Endothelial cell of umbilical vein (primary cell): ENCODE results near the gene TUBGCP3. TPM values are rescaled to one million over a fixed set of nuclear protein-coding genes. Genes with fewer than 3 reads are reported as not detected.

Experiments
- BruUV-seq: library from RNA; stranded (reverse); fragments of 400-500 nt; replicated peaks from 2 replicates; lab custom pipeline; 2021; lab: Mats Ljungman, UMichigan
- CTCF ChIA-PET: fragments of 300-600, 350-600 bp; sonication (Branson Sonifier 250); formaldehyde crosslinking; loops from one replicate; lab custom pipeline; 2021; ENCODE audit warnings: antibody characterized with exemption, inconsistent platforms; lab: Charles Lee
- POLR2A ChIA-PET: fragments of 300-600, 350-600 bp; sonication (Branson Sonifier 250); formaldehyde crosslinking; loops from one replicate; lab custom pipeline; 2021; ENCODE audit warnings: antibody characterized with exemption, inconsistent platforms; lab: Charles Lee
- DNase-seq: peaks from one replicate; pipeline ENCODE4 v3.0.0-alpha.2; 2011; ENCODE audit warnings: low read depth, low spot score
- FAIRE-seq: peaks from 2 replicates; lab custom pipeline; 2011; peaks lifted over from hg19 to GRCh38; lab: Jason Lieb, UNC
- H2AFZ ChIP-seq: 2 replicates; pipeline ENCODE4 v1.6.0; 2012; ENCODE audit warnings: low read depth, low read length, control low read depth, inconsistent platforms
- H3K27ac ChIP-seq: 2 replicates; pipeline ENCODE4 v1.5.1; 2011; ENCODE audit warnings: low read depth, mild to moderate bottlenecking, control low read depth, low read length, moderate library complexity; ENCODE audit not compliant: insufficient read depth
- H3K27me3 ChIP-seq, 2 experiments: 2 replicates each; pipeline versions ENCODE4 v1.6.0 to v1.6.1; 2011; ENCODE audit warnings: low read length in 2 of 2, mixed read lengths in 1 of 2; ENCODE audit not compliant: control insufficient read depth in 2 of 2, insufficient read depth in 2 of 2
- H3K36me3 ChIP-seq, 2 experiments: 2 replicates in 1 of 2; 3 replicates in 1 of 2; pipeline ENCODE4 v1.5.1; 2011; ENCODE audit warnings: low read length in 2 of 2, mild to moderate bottlenecking in 1 of 2, moderate library complexity in 1 of 2; ENCODE audit not compliant: control insufficient read depth in 2 of 2, insufficient read depth in 2 of 2; ENCODE audit errors: extremely low read depth in 1 of 2
- H3K4me1 ChIP-seq: 3 replicates; pipeline ENCODE4 v1.5.1; 2011; ENCODE audit warnings: mild to moderate bottlenecking, low read length; ENCODE audit not compliant: control insufficient read depth, insufficient read depth; ENCODE audit errors: extremely low read depth
- H3K4me2 ChIP-seq: 2 replicates; pipeline ENCODE4 v1.6.1; 2011; ENCODE audit warnings: low read length, control low read depth, mixed read lengths; ENCODE audit not compliant: insufficient read depth
- H3K4me3 ChIP-seq, 3 experiments: fragments of 200-600 bp in 1 of 3; sonication (generic), shearing (Covaris generic) in 1 of 3; replicated peaks in 1 of 3; 2 replicates each; pipeline ENCODE4 v1.5.1; 2011 to 2016; ENCODE audit warnings: control low read depth in 3 of 3, low read length in 3 of 3, mild to moderate bottlenecking in 2 of 3, inconsistent platforms in 1 of 3, low read depth in 1 of 3, moderate library complexity in 1 of 3; ENCODE audit not compliant: insufficient read depth in 1 of 3
- H3K79me2 ChIP-seq: 2 replicates; pipeline ENCODE4 v1.6.0; 2012; ENCODE audit warnings: low read length, inconsistent platforms; ENCODE audit not compliant: control insufficient read depth, insufficient read depth
- H3K9ac ChIP-seq: replicated peaks from 2 replicates; pipeline ENCODE3; 2011; ENCODE audit warnings: low read length, control low read depth; ENCODE audit not compliant: insufficient read depth; ENCODE audit errors: extremely low read depth
- H3K9me1 ChIP-seq: replicated peaks from 3 replicates; pipeline ENCODE4 v1.6.0; 2011; ENCODE audit warnings: mild to moderate bottlenecking, low read length; ENCODE audit not compliant: control insufficient read depth, insufficient read depth; ENCODE audit errors: extremely low read depth
- H3K9me3 ChIP-seq: replicated peaks from 2 replicates; pipeline ENCODE4 v1.5.1; 2012; ENCODE audit warnings: low read length, inconsistent platforms; ENCODE audit not compliant: control insufficient read depth, insufficient read depth
- H4K20me1 ChIP-seq: replicated peaks from 2 replicates; pipeline ENCODE3; 2011; ENCODE audit warnings: mild to moderate bottlenecking, low read length; ENCODE audit not compliant: control insufficient read depth, insufficient read depth; ENCODE audit errors: extremely low read depth
- CTCF ChIP-seq, 2 donors: IDR thresholded peaks; 1 replicate in 1 of 2; 2 replicates in 1 of 2; pipeline ENCODE4 v1.5.1; 2011; ENCODE audit warnings: low read length in 2 of 2, mild to moderate bottlenecking in 2 of 2, moderate library complexity in 2 of 2, control low read depth in 1 of 2, inconsistent platforms in 1 of 2, low read depth in 1 of 2; ENCODE audit not compliant: insufficient read depth in 1 of 2; ENCODE audit errors: extremely low read depth in 1 of 2
- EZH2 ChIP-seq: IDR thresholded peaks from 2 replicates; pipeline ENCODE4 v1.6.1; 2012; ENCODE audit warnings: borderline replicate concordance, low read depth, mild to moderate bottlenecking, moderate library complexity, low read length, inconsistent platforms; ENCODE audit not compliant: severe bottlenecking
- FOS ChIP-seq: IDR thresholded peaks from 2 replicates; pipeline ENCODE4 v1.6.1; 2011; ENCODE audit warnings: mild to moderate bottlenecking, low read length, moderate library complexity, borderline replicate concordance; ENCODE audit not compliant: insufficient read depth
- GATA2 ChIP-seq: IDR thresholded peaks from 2 replicates; pipeline ENCODE4 v1.7.0; 2011; ENCODE audit warnings: low read depth, mild to moderate bottlenecking, moderate library complexity, mixed read lengths, low read length; ENCODE audit not compliant: insufficient read length, insufficient read depth
- JUN ChIP-seq: IDR thresholded peaks from 2 replicates; pipeline ENCODE4 v1.6.1; 2011; ENCODE audit warnings: borderline replicate concordance, low read depth; ENCODE audit not compliant: insufficient read length, insufficient read depth
- MAX ChIP-seq: IDR thresholded peaks from 2 replicates; pipeline ENCODE4 v1.6.1; 2011; ENCODE audit not compliant: insufficient read depth, insufficient read length
- MYC ChIP-seq: IDR thresholded peaks from one replicate; pipeline ENCODE4 v1.6.1; 2011; ENCODE audit warnings: mild to moderate bottlenecking, low read depth, low read length
- POLR2A ChIP-seq: IDR thresholded peaks from 2 replicates; pipeline ENCODE4 v1.6.1; 2012; ENCODE audit warnings: low read depth, mild to moderate bottlenecking, control low read depth, low read length
- POLR2AphosphoS5 ChIP-seq: IDR thresholded peaks from 2 replicates; pipeline ENCODE4 v1.6.1; 2012; ENCODE audit warnings: low read depth, mild to moderate bottlenecking, control low read depth, low read length, moderate library complexity; ENCODE audit not compliant: insufficient read depth
- dilution Hi-C: fragments of 300-500 bp; cut with MboI; formaldehyde crosslinking; loops from one replicate; pipeline ENCODE4 v1.15.0; 2019; ENCODE audit warnings: low sequenced_read_pairs; ENCODE audit not compliant: extremely low pct_ligation_motif_present
- intact Hi-C: fragments of 100-400 bp; cut with micrococcal nuclease; formaldehyde crosslinking; loops from one replicate; pipeline ENCODE4 v1.10.0; 2022
- polyA plus RNA-seq, 4 experiments: library from polyadenylated mRNA; depleted of rRNA in 3 of 4; stranded (reverse) in 3 of 4; unstranded in 1 of 4; fragments of >200 nt; gene quantifications; 2 replicates each; pipeline versions ENCODE4 v1.2.1 to v1.2.3, GENCODE V29; 2011 to 2012; ENCODE audit warnings: missing spikeins in 1 of 4
- total RNA-seq: library from RNA; stranded (reverse); gene quantifications from 2 replicates; pipeline ENCODE4 v1.2.3, GENCODE V29; 2021

Gene TUBGCP3
- total and polyA plus RNA-seq, 2 donors (not counting 3 experiments of a cell fraction or from before 2014, with no cell fraction given), result 36.4 to 47.7 TPM

GRCh38 chr13:112438094-112438493 is 149.9 kb downstream of the TUBGCP3 start:
- TF ChIP-seq MAX, result no peak
- no peak for TF ChIP-seq GATA2
- TF ChIP-seq POLR2A, result no peak
- no peak for TF ChIP-seq EZH2
- no peak for TF ChIP-seq POLR2AphosphoS5
- no peak for TF ChIP-seq CTCF (IDR thresholded peaks at IDR 0.05; ENCODE audit: extremely low read depth in 1 of 2, insufficient read depth in 1 of 2, low read depth in 1 of 2, low read length in 2 of 2)
- TF ChIP-seq FOS, result no peak
- no peak for TF ChIP-seq JUN
- no peak for TF ChIP-seq MYC
- Histone ChIP-seq H3K27ac (no peak overlapping the region), H3K27me3 (no peaks in the 10 kb centered on the region), H3K36me3 (no peaks in the 10 kb centered on the region), H4K20me1 (no peaks in the 10 kb centered on the region), H3K9me3 (no peaks in the 10 kb centered on the region), H3K4me1 (no peaks in the 10 kb centered on the region), H3K79me2 (no peaks in the 10 kb centered on the region), H3K9ac (no peak overlapping the region), H2AFZ (no peak overlapping the region), H3K4me3 (no peak overlapping the region), H3K9me1 (no peaks in the 10 kb centered on the region), H3K4me2 (no peak overlapping the region)
- intact Hi-C loops, result no loop called here
- DNase-seq (no peak), FAIRE-seq (no peak)
- ChIA-PET CTCF (no interaction called here), POLR2A (no interaction called here)
- BruUV-seq, result no TSS peak
- dilution Hi-C loops, result no loop called here
